GM12892 (cell line): Measurements from ENCODE around the gene GRAP.

Source experiments
- POLR2A ChIP-seq: IDR thresholded peaks from 2 replicates; pipeline ENCODE4 v1.6.1; 2011; ENCODE audit warnings: low read depth, low read length, control low read depth
- POLR2AphosphoS5 ChIP-seq: IDR thresholded peaks from 2 replicates; pipeline ENCODE4 v1.6.1; 2011; ENCODE audit warnings: low read depth, low read length, control low read depth

- TF ChIP-seq POLR2AphosphoS5 = no peak
- TF ChIP-seq POLR2A = no peak
These were observed 32.0 kb downstream of the GRAP start for GRCh38 chr17:19014628-19015215.
